HepG2 (cell line): ENCODE measurements around the gene CCDC170.

Experiments used
- AHR ChIP-seq: IDR thresholded peaks from 2 replicates; pipeline ENCODE4 v1.6.1; 2018; ENCODE audit warnings: missing genetic modification reagents, missing compliant biosample characterization
- ARID2 ChIP-seq: sonication (generic); formaldehyde crosslinking; IDR thresholded peaks from 2 replicates; pipeline ENCODE4 v1.8.1; 2022; ENCODE audit warnings: mild to moderate bottlenecking, missing genetic modification reagents, borderline replicate concordance
- ATRX ChIP-seq: sonication (generic); formaldehyde crosslinking; IDR thresholded peaks from 2 replicates; pipeline ENCODE4 v1.4.0; 2020; ENCODE audit warnings: missing genetic modification reagents, borderline replicate concordance
- MEIS1 ChIP-seq: sonication (generic); formaldehyde crosslinking; IDR thresholded peaks from 2 replicates; pipeline ENCODE4 v1.9.0; 2021; ENCODE audit warnings: mild to moderate bottlenecking, missing genetic modification reagents, moderate library complexity, borderline replicate concordance
- NFE2L1 ChIP-seq: sonication (generic); formaldehyde crosslinking; IDR thresholded peaks from 2 replicates; pipeline ENCODE4 v1.4.0; 2020; ENCODE audit warnings: missing genetic modification reagents, mild to moderate bottlenecking, borderline replicate concordance
- PAWR ChIP-seq: sonication (generic); formaldehyde crosslinking; IDR thresholded peaks from 2 replicates; pipeline ENCODE4 v1.4.0; 2020; ENCODE audit warnings: missing genetic modification reagents, mild to moderate bottlenecking, borderline replicate concordance
- ZKSCAN1 ChIP-seq: fragments of 150-350 bp; IDR thresholded peaks from 2 replicates; pipeline ENCODE4 v1.6.1; 2014; ENCODE audit warnings: low read length
- ZNF629 ChIP-seq: sonication (generic); formaldehyde crosslinking; conservative IDR thresholded peaks from 2 replicates; pipeline ENCODE4 v1.5.0; 2020; ENCODE audit warnings: missing genetic modification reagents
- ZNF724P ChIP-seq: sonication (generic); formaldehyde crosslinking; IDR thresholded peaks from 2 replicates; pipeline ENCODE4 v1.8.0; 2022; ENCODE audit warnings: missing genetic modification reagents, borderline replicate concordance
- TF ChIP-seq, protein P1 (sequence below): IDR thresholded peaks from 2 replicates; pipeline ENCODE4 v1.6.1; 2016; ENCODE audit warnings: missing compliant biosample characterization, missing genetic modification reagents, borderline replicate concordance
- TF ChIP-seq, protein P2 (sequence below): sonication (generic); formaldehyde crosslinking; IDR thresholded peaks from 2 replicates; pipeline ENCODE4 v1.8.0; 2022; ENCODE audit warnings: missing genetic modification reagents, mild to moderate bottlenecking, borderline replicate concordance
- TF ChIP-seq, protein P3 (sequence below): sonication (generic); formaldehyde crosslinking; IDR thresholded peaks from 2 replicates; pipeline ENCODE4 v1.8.1; 2023; ENCODE audit warnings: mild to moderate bottlenecking, missing genetic modification reagents
- TF ChIP-seq, protein P4 (sequence below): sonication (generic); formaldehyde crosslinking; IDR thresholded peaks from 2 replicates; pipeline ENCODE4 v1.5.0; 2020; ENCODE audit warnings: missing genetic modification reagents
- TF ChIP-seq, protein P5 (sequence below): sonication (generic); formaldehyde crosslinking; IDR thresholded peaks from 2 replicates; pipeline ENCODE4 v1.8.1; 2022; ENCODE audit warnings: low read depth, mild to moderate bottlenecking, missing genetic modification reagents

DNA sequence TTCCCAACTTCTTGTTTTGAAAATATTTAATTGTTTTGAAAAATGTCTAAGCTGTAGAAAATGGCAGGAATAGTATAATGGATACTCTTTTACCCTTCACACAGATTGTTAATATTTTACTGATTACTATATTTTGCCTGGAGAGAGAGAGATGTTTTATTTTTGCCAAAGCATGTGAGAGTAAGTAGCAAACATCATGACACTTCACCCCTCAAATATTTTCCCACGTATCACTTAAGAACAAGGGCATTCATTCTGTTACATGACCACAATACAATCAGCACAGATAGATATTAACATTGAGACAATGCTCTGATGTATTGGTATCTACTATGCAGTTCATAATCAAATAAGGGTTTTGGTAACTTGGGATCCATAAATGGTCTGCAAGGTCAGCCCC, 116.5 kb downstream of the CCDC170 start:
- TF ChIP-seq, protein P1, sequence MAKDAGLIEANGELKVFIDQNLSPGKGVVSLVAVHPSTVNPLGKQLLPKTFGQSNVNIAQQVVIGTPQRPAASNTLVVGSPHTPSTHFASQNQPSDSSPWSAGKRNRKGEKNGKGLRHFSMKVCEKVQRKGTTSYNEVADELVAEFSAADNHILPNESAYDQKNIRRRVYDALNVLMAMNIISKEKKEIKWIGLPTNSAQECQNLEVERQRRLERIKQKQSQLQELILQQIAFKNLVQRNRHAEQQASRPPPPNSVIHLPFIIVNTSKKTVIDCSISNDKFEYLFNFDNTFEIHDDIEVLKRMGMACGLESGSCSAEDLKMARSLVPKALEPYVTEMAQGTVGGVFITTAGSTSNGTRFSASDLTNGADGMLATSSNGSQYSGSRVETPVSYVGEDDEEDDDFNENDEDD (CRISPR knock-in tag): no peak
- no peak for TF ChIP-seq MEIS1
- TF ChIP-seq PAWR (CRISPR knock-in tag): no peak
- TF ChIP-seq, protein P2, sequence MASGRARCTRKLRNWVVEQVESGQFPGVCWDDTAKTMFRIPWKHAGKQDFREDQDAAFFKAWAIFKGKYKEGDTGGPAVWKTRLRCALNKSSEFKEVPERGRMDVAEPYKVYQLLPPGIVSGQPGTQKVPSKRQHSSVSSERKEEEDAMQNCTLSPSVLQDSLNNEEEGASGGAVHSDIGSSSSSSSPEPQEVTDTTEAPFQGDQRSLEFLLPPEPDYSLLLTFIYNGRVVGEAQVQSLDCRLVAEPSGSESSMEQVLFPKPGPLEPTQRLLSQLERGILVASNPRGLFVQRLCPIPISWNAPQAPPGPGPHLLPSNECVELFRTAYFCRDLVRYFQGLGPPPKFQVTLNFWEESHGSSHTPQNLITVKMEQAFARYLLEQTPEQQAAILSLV (CRISPR knock-in tag): no peak
- TF ChIP-seq ZNF629 (CRISPR knock-in tag): no peak
- TF ChIP-seq ARID2 (CRISPR knock-in tag): no peak
- TF ChIP-seq, protein P3, sequence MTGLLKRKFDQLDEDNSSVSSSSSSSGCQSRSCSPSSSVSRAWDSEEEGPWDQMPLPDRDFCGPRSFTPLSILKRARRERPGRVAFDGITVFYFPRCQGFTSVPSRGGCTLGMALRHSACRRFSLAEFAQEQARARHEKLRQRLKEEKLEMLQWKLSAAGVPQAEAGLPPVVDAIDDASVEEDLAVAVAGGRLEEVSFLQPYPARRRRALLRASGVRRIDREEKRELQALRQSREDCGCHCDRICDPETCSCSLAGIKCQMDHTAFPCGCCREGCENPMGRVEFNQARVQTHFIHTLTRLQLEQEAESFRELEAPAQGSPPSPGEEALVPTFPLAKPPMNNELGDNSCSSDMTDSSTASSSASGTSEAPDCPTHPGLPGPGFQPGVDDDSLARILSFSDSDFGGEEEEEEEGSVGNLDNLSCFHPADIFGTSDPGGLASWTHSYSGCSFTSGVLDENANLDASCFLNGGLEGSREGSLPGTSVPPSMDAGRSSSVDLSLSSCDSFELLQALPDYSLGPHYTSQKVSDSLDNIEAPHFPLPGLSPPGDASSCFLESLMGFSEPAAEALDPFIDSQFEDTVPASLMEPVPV (CRISPR knock-in tag): no peak
- TF ChIP-seq, protein P4, sequence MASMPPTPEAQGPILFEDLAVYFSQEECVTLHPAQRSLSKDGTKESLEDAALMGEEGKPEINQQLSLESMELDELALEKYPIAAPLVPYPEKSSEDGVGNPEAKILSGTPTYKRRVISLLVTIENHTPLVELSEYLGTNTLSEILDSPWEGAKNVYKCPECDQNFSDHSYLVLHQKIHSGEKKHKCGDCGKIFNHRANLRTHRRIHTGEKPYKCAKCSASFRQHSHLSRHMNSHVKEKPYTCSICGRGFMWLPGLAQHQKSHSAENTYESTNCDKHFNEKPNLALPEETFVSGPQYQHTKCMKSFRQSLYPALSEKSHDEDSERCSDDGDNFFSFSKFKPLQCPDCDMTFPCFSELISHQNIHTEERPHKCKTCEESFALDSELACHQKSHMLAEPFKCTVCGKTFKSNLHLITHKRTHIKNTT: no peak
- TF ChIP-seq, protein P5, sequence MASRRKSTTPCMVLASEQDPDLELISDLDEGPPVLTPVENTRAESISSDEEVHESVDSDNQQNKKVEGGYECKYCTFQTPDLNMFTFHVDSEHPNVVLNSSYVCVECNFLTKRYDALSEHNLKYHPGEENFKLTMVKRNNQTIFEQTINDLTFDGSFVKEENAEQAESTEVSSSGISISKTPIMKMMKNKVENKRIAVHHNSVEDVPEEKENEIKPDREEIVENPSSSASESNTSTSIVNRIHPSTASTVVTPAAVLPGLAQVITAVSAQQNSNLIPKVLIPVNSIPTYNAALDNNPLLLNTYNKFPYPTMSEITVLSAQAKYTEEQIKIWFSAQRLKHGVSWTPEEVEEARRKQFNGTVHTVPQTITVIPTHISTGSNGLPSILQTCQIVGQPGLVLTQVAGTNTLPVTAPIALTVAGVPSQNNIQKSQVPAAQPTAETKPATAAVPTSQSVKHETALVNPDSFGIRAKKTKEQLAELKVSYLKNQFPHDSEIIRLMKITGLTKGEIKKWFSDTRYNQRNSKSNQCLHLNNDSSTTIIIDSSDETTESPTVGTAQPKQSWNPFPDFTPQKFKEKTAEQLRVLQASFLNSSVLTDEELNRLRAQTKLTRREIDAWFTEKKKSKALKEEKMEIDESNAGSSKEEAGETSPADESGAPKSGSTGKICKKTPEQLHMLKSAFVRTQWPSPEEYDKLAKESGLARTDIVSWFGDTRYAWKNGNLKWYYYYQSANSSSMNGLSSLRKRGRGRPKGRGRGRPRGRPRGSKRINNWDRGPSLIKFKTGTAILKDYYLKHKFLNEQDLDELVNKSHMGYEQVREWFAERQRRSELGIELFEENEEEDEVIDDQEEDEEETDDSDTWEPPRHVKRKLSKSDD: no peak
- TF ChIP-seq ATRX (CRISPR knock-in tag): no peak
- no peak for TF ChIP-seq AHR (CRISPR knock-in tag)
- no peak for TF ChIP-seq NFE2L1 (CRISPR knock-in tag)
- no peak for TF ChIP-seq ZKSCAN1
- no peak for TF ChIP-seq ZNF724P (CRISPR knock-in tag)
